ENCODE measurements around the gene INTS1.

INTS1 gene

DNA sequence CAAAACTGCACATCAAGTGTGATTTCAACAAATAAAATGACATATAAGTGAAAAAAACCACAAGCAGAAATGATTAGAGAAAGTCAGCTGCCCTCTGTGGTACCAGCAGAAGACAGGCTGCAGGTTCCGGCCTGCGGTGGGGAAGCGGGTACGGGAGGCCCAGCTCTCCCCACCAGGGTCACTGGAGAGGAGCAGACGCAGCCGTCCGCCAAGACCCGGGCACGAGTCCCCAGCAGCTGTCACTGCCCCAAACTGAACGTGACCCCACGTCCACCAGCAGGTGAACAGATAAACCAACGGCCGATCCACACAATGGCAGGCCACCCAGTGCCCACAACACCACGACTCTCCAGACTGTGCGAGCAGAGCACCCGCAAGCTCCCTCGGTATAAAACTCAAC lies 28.8 kb downstream of the INTS1 start:
- Mint-ChIP-seq H3K27ac (no peak overlapping the region), H3K36me3 (no peaks in the 10 kb centered on the region), H3K9me3 (no peaks in the 10 kb centered on the region)

DNA sequence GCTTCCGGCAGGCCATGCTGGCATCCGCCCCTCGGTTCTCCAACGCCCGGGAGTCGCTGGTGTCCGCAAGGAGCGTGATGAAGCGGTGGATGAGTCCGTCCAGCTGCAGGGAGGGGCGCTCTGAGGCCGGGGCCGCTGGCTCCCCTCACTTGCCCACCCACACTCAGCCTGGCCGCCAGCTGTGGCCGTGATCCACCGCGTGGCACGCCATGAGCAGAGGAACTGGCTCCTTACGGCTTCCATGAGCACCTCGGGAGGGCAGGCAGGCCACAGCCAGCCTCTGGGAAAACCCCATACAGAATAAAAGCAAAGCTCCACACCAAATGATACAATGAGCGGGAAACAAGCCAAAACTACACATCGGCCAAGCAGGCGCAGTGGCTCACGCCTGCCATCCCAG lies 29.5 kb downstream of the INTS1 start:
- Mint-ChIP-seq H3K27me3 (no peaks in the 10 kb centered on the region), H3K36me3 (no peaks in the 10 kb centered on the region), H3K4me3 (no peak overlapping the region), H3K4me1 (no peaks in the 10 kb centered on the region), H3K27ac (no peak overlapping the region), H3K9me3 (no peaks in the 10 kb centered on the region)

More for the DNA sequence above, 28.8 kb downstream of the INTS1 start:
- Mint-ChIP-seq H3K27me3 (no peaks in the 10 kb centered on the region), H3K4me1 (no peaks in the 10 kb centered on the region), H3K4me3 (no peak overlapping the region)

GRCh38 chr7:1473864-1474512 lies 30.2 kb downstream of the INTS1 start:
- H3K36me3 Mint-ChIP-seq, result no peaks in the 10 kb centered on the region
- H3K27me3 Mint-ChIP-seq, result no peaks in the 10 kb centered on the region
- H3K9me3 Mint-ChIP-seq, result no peaks in the 10 kb centered on the region
- no peak overlapping the region for H3K4me3 Mint-ChIP-seq
- no peaks in the 10 kb centered on the region for H3K4me1 Mint-ChIP-seq
- peak overlapping the region; percentile 85 for H3K27ac Mint-ChIP-seq

DNA sequence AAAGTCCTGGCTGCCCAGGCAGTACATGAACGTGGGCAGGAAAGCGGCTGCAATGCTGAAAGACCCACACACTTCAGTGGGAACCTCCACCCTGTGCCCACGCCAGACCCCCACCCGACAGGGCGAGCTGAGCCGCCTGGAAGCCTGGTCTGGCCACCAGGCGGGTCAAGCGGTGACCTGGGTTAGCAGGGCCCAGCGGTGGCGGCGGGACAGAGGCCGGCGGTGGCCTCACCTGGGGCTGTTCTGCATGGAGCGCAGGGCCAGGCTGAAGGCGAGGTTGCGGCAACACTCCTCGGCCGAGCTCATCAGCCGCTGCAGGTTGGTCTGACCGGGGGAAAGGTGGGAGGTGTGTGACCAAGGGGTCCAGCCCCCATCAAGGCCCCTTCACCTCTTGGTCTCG lies 33.3 kb downstream of the INTS1 start:
- H3K36me3 Mint-ChIP-seq, result no peaks in the 10 kb centered on the region
- H3K4me3 Mint-ChIP-seq, result no peak overlapping the region
- no peaks in the 10 kb centered on the region for H3K27me3 Mint-ChIP-seq
- H3K27ac Mint-ChIP-seq, result no peak overlapping the region
- H3K4me1 Mint-ChIP-seq, result no peaks in the 10 kb centered on the region
- no peaks in the 10 kb centered on the region for H3K9me3 Mint-ChIP-seq

GRCh38 chr7:1468643-1469298 lies 35.4 kb downstream of the INTS1 start:
- Mint-ChIP-seq H3K27ac (no peak overlapping the region), H3K27me3 (no peaks in the 10 kb centered on the region), H3K36me3 (no peaks in the 10 kb centered on the region), H3K4me3 (no peak overlapping the region), H3K9me3 (no peaks in the 10 kb centered on the region), H3K4me1 (no peaks in the 10 kb centered on the region)

DNA sequence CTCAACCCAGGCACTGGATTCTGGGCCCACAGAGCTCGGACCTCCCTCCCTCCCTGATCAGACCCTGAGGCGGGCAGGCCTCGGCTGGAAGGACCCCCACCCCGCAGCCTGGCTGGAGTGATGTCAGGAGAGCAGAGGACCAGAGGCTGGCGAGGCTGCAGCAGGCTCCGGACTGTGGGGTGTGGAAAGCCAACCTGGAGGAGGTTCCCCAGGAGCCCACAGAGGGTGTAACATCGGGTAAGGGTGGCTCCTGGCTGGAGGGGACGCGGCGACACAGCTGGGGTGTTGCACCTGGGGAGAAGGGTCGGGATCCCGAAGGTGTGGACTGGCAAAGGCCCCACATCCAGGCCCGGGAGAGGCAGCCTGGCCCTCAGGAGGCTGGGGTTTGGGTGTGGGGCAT lies 36.0 kb downstream of the INTS1 start:
- Mint-ChIP-seq H3K4me1 (no peaks in the 10 kb centered on the region), H3K36me3 (no peaks in the 10 kb centered on the region), H3K9me3 (no peaks in the 10 kb centered on the region), H3K27ac (no peak overlapping the region), H3K27me3 (no peaks in the 10 kb centered on the region), H3K4me3 (no peak overlapping the region)

DNA sequence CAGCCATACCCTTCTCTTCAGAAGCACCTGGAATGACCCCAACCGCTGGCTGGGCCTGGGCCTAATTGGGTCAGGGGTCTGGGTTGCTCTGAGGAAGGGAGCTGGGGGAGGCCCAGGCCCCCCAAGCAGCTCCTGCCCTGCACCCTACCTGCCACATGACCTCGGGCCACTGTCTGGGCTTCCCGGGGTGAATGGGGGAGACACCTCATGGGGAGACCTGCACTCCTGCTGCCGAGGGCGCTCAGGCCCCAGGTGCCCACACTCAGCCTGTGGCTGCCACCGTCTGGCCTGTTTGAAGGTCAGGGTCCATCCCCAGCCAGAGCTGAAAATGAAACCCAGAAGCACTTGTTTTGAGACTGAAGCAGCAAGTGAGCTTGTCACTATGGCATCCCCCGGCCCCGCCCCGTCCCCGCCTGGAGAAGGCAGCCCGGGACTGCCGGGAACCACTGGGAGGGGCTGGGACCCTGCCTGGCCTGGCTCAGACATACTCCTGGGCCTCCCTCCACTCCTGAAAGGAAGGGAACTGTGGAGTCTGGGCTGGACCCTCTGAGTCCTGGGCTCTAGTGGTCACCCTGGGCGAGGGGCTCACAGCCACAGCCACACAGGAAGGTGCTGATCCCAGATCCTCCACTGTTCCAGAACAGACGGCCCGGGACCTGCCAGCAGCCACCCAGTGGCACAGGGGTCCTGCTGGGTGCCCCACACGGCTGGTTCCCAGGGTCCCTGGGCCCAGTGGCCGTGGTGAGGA lies 37.5 kb downstream of the INTS1 start:
- Mint-ChIP-seq H3K27ac (no peak overlapping the region), H3K4me1 (peaks cover 6% of the 10 kb centered on the region), H3K9me3 (no peaks in the 10 kb centered on the region), H3K4me3 (no peak overlapping the region), H3K27me3 (no peaks in the 10 kb centered on the region), H3K36me3 (no peaks in the 10 kb centered on the region)

DNA sequence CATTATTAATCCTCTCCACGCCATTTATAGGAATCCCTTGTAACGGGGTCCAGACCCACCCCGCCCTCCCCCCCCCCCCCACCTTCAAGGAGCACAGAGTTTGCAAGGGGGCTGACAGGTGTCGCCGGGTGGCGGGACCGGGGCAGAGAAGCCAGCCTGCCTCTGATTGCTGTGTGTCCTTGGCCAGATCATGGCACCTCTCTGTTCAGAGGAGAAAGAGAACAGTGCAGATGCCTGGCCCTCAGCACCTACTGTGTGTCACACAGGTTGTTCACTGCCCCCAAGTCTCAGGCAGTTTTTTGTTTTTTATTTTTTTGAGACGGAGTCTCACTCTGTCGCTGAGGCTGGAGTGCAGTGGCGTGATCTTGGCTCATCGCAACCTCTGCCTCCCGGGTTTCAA lies 39.5 kb downstream of the INTS1 start:
- Mint-ChIP-seq H3K36me3 (no peaks in the 10 kb centered on the region), H3K4me1 (peaks cover 10% of the 10 kb centered on the region), H3K4me3 (no peak overlapping the region), H3K27me3 (no peaks in the 10 kb centered on the region), H3K27ac (no peak overlapping the region), H3K9me3 (no peaks in the 10 kb centered on the region)

GRCh38 chr7:1463676-1464223 lies 40.4 kb downstream of the INTS1 start:
- no peak overlapping the region for H3K4me3 Mint-ChIP-seq
- no peaks in the 10 kb centered on the region for H3K27me3 Mint-ChIP-seq
- H3K36me3 Mint-ChIP-seq, result no peaks in the 10 kb centered on the region
- no peaks in the 10 kb centered on the region for H3K9me3 Mint-ChIP-seq
- peaks cover 10% of the 10 kb centered on the region for H3K4me1 Mint-ChIP-seq
- H3K27ac Mint-ChIP-seq, result no peak overlapping the region

DNA sequence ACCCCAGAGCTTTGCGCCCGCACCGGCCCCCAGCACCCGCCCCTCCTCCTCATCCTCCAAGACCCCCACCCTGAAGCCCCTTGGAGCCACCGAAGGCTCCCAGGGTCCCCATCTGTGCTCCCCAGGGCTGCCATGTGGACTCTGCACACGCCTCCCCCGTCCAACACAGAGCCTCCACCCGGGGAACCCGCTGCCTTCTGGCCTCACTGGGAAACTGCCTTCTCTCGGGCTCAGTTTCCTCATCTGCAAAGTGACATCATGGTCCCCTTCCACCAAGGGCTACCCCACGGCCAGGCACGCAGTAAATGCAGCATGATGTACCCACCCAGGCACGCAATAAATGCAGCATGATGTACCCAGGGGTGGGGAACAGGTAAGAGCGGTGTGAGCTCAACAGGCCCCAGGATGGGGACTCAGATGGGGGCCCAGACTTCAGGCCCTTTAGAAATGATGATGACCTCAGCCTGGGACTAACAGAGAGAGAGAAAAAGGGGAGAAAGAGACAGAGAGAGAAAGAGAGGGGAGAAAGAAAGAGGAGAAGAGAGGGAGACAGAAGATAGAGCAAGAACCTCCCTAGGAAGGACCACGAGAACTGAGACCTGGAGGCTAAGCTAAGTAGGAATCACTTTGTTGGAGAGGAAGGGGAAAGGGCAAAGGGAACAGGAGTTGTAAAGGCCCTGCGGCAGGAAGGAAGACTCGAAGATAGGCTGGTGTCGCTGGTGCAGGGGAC lies 42.4 kb downstream of the INTS1 start:
- Mint-ChIP-seq H3K4me3 (no peak overlapping the region), H3K9me3 (no peaks in the 10 kb centered on the region)

GRCh38 chr7:1460821-1461645 lies 43.2 kb downstream of the INTS1 start:
- Mint-ChIP-seq H3K27ac (no peak overlapping the region), H3K36me3 (no peaks in the 10 kb centered on the region), H3K4me3 (no peak overlapping the region), H3K4me1 (peaks cover 21% of the 10 kb centered on the region), H3K27me3 (no peaks in the 10 kb centered on the region), H3K9me3 (no peaks in the 10 kb centered on the region)

More for the DNA sequence above, 42.4 kb downstream of the INTS1 start:
- no peaks in the 10 kb centered on the region for H3K27me3 Mint-ChIP-seq
- H3K4me1 Mint-ChIP-seq, result peaks cover 21% of the 10 kb centered on the region
- H3K36me3 Mint-ChIP-seq, result no peaks in the 10 kb centered on the region
- H3K27ac Mint-ChIP-seq, result peak overlapping the region; percentile 85

DNA sequence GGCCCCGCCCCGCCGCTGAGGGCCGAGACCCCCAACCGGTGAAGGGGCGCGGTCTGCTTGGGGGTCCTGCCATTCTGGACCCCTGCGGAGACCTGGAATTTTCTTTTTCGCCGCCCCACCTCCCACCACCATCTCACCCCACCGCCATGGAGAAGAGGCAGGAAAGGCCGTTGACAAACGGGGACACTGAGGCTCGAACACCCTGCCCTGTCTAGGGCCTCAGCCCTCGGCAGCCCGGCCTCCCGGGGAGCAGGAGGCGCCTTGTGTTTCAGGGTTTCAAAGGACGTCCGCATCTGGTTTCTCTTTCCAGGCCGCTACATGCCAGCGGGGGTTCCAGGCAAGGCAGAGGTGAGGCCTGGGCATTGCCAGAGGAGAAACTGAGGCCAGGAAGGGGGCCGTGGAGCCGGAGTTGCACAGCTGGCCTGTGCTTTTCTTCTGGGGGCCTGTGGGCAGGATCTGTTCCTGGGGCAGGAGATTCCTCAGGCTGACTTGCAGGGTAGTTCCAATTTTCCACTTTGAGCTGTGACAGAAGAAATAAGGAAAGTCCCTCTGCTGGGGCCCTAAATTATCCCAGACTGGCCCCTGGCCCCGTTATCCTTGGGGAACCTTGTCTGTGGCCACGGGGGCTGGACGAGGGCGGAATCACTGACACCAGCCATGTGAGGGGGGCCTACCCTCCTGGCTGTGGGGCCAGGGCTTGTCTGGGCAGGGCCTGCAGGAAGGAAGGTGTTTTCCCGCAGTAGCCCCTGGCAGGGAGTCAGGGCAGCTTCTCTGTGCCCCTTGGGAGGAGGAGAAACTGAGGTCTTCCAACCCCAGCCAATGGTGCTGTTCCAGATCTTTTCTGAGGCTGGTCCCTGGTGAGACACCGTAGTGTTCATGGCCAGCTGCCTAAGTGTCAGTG lies 44.0 kb downstream of the INTS1 start:
- H3K4me1 Mint-ChIP-seq, result peaks cover 21% of the 10 kb centered on the region
- H3K27ac Mint-ChIP-seq, result no peak overlapping the region
- H3K4me3 Mint-ChIP-seq, result peak overlapping the region; percentile 73
- H3K9me3 Mint-ChIP-seq, result no peaks in the 10 kb centered on the region
- H3K27me3 Mint-ChIP-seq, result no peaks in the 10 kb centered on the region
- H3K36me3 Mint-ChIP-seq, result no peaks in the 10 kb centered on the region

GRCh38 chr7:1459512-1459892 lies 44.7 kb downstream of the INTS1 start:
- Mint-ChIP-seq H3K9me3 (no peaks in the 10 kb centered on the region), H3K36me3 (no peaks in the 10 kb centered on the region), H3K27me3 (no peaks in the 10 kb centered on the region), H3K4me1 (peaks cover 21% of the 10 kb centered on the region), H3K4me3 (peak overlapping the region; percentile 70), H3K27ac (no peak overlapping the region)
